GM21390 (cell line): Measurements from ENCODE around the gene DHRS7C.
"Not testable (repeated sequence)": the region's sequence is repeated elsewhere in the genome, so short reads cannot be mapped to it uniquely, and the experiment has no call there.

ENCODE experiments used
- ATAC-seq: cut with Tn5 transposase; IDR thresholded peaks from one replicate; pipeline ENCODE4 v1.9.1; 2021; ENCODE audit not compliant: unreplicated experiment

The DHRS7C gene

GRCh38 chr17:9810100-9810949, 18.9 kb upstream of the DHRS7C start:
- no peak for ATAC-seq

GRCh38 chr17:9809409-9809808, 18.0 kb upstream of the DHRS7C start:
- ATAC-seq = no peak

GRCh38 chr17:9806699-9807098, 15.3 kb upstream of the DHRS7C start:
- no peak for ATAC-seq

- ATAC-seq = no peak
Observed at GRCh38 chr17:9805769-9806168, 14.4 kb upstream of the DHRS7C start.

GRCh38 chr17:9802697-9803096, 11.3 kb upstream of the DHRS7C start:
- ATAC-seq = no peak

GRCh38 chr17:9802294-9802693, 10.9 kb upstream of the DHRS7C start:
- no peak for ATAC-seq

GRCh38 chr17:9801505-9801904, 10.1 kb upstream of the DHRS7C start:
- ATAC-seq = no peak

GRCh38 chr17:9798724-9799123, 7.3 kb upstream of the DHRS7C start:
- no peak for ATAC-seq

- no peak for ATAC-seq
Observed at GRCh38 chr17:9798008-9798407, 6.6 kb upstream of the DHRS7C start.

- ATAC-seq = no peak
Observed at GRCh38 chr17:9792181-9792840, 919 bp upstream of the DHRS7C start.

- no peak for ATAC-seq
Observed at GRCh38 chr17:9790316-9790715, 1.1 kb downstream of the DHRS7C start.

- ATAC-seq = no peak
Observed at GRCh38 chr17:9788601-9789000, 2.8 kb downstream of the DHRS7C start.

GRCh38 chr17:9784544-9784943, 6.8 kb downstream of the DHRS7C start:
- ATAC-seq = no peak

- ATAC-seq = not testable (repeated sequence)
Observed at GRCh38 chr17:9783465-9783864, 7.9 kb downstream of the DHRS7C start.

- no peak for ATAC-seq
Observed at GRCh38 chr17:9783050-9783449, 8.3 kb downstream of the DHRS7C start.

- no peak for ATAC-seq
Observed at GRCh38 chr17:9780552-9780951, 10.8 kb downstream of the DHRS7C start.

- ATAC-seq = no peak
Observed at GRCh38 chr17:9776911-9777310, 14.5 kb downstream of the DHRS7C start.

- no peak for ATAC-seq
Observed at GRCh38 chr17:9772658-9773057, 18.7 kb downstream of the DHRS7C start.

GRCh38 chr17:9771465-9771864, 19.9 kb downstream of the DHRS7C start:
- no peak for ATAC-seq

GRCh38 chr17:9769036-9769695, 22.2 kb downstream of the DHRS7C start:
- no peak for ATAC-seq

- ATAC-seq = no peak
Observed at GRCh38 chr17:9768381-9768934, 22.9 kb downstream of the DHRS7C start.
